ENCODE data around the gene PDE2A.

- TF ChIP-seq RAD21 (IDR thresholded peaks at IDR 0.05; ENCODE audit: low read length) = no peak
- no peak for TF ChIP-seq CTCF (conservative IDR thresholded peaks at IDR 0.05; ENCODE audit: low read depth, low read length)
- TF ChIP-seq MAZ (IDR thresholded peaks at IDR 0.05; ENCODE audit: borderline replicate concordance, low read depth, low read length) = no peak
- no peak for TF ChIP-seq USF2 (IDR thresholded peaks at IDR 0.05; ENCODE audit: low read depth, low read length)
- no peak for TF ChIP-seq BHLHE40 (IDR thresholded peaks at IDR 0.05; ENCODE audit: low read depth, low read length)
- no peak for TF ChIP-seq SMC3 (IDR thresholded peaks at IDR 0.05; ENCODE audit: low read depth, low read length)
- no peak for TF ChIP-seq NFE2L2 (IDR thresholded peaks at IDR 0.05; ENCODE audit: low read depth, low read length)
- TF ChIP-seq RCOR1 (IDR thresholded peaks at IDR 0.05; ENCODE audit: insufficient replicate concordance, low read length) = no peak
- no peak for TF ChIP-seq POLR2A (IDR thresholded peaks at IDR 0.05; ENCODE audit: low read depth, low read length)
- no peak for TF ChIP-seq CEBPB (IDR thresholded peaks at IDR 0.05; ENCODE audit: low read depth, low read length)
- TF ChIP-seq MAFK (IDR thresholded peaks at IDR 0.05; ENCODE audit: low read depth, low read length) = no peak
- no peak for TF ChIP-seq CHD1 (IDR thresholded peaks at IDR 0.05; ENCODE audit: low read depth, low read length)
- TF ChIP-seq FOS (IDR thresholded peaks at IDR 0.05; ENCODE audit: low read depth, low read length) = no peak
- no peak for TF ChIP-seq ELK1 (IDR thresholded peaks at IDR 0.05; ENCODE audit: borderline replicate concordance, low read depth, low read length)
Observed at GRCh38 chr11:72692498-72693237, 18.4 kb upstream of the PDE2A start.

Data from IMR-90 (cell line).